DND-41 (cell line): ENCODE data around the gene PDE4B.

Experiments
- ATAC-seq: fragments of 200-7000 bp; cut with Tn5 transposase; 3 replicates; pipeline ENCODE4 v1.9.1; 2021; ENCODE audit warnings: low read depth; ENCODE audit not compliant: insufficient read depth
- DNase-seq: peaks from one replicate; pipeline ENCODE4 v3.0.0-alpha.2; 2020
- H2AFZ ChIP-seq: 2 replicates; pipeline ENCODE4 v1.6.0; 2012; ENCODE audit warnings: low read depth, low read length
- H3K27ac ChIP-seq: 2 replicates; pipeline ENCODE4 v1.5.1; 2012; ENCODE audit warnings: low read length, inconsistent platforms
- H3K27me3 ChIP-seq: fragments of 200-600 bp; sonication (generic); 2 replicates; pipeline ENCODE4 v1.6.0; 2012; ENCODE audit warnings: low read length, mild to moderate bottlenecking, inconsistent platforms; ENCODE audit not compliant: insufficient read depth, poor library complexity
- H3K36me3 ChIP-seq: 2 replicates; pipeline ENCODE4 v1.5.1; 2012; ENCODE audit warnings: low read length, inconsistent platforms; ENCODE audit not compliant: insufficient read depth
- H3K4me1 ChIP-seq: 2 replicates; pipeline ENCODE4 v1.5.1; 2012; ENCODE audit warnings: mild to moderate bottlenecking, low read length; ENCODE audit not compliant: insufficient read depth
- H3K4me2 ChIP-seq: 2 replicates; pipeline ENCODE4 v1.6.0; 2012; ENCODE audit warnings: mild to moderate bottlenecking, moderate library complexity, low read length, inconsistent platforms; ENCODE audit not compliant: insufficient read depth
- H3K4me3 ChIP-seq, 2 experiments: fragments of 200-600 bp in 1 of 2; shearing (Covaris generic) in 1 of 2; 2 replicates each; pipeline ENCODE4 v1.5.1; 2012 to 2016; ENCODE audit warnings: inconsistent platforms in 2 of 2, low read length in 2 of 2, mild to moderate bottlenecking in 2 of 2, low read depth in 1 of 2, moderate library complexity in 1 of 2
- H3K79me2 ChIP-seq: 2 replicates; pipeline ENCODE4 v1.6.0; 2012; ENCODE audit warnings: low read length, inconsistent platforms; ENCODE audit not compliant: insufficient read depth
- H3K9ac ChIP-seq: 2 replicates; pipeline ENCODE4 v1.6.0; 2012; ENCODE audit warnings: low read depth, mild to moderate bottlenecking, inconsistent platforms, low read length, moderate library complexity
- H3K9me3 ChIP-seq: 2 replicates; pipeline ENCODE4 v1.5.1; 2012; ENCODE audit warnings: low read length, moderate library complexity, mild to moderate bottlenecking, inconsistent platforms; ENCODE audit not compliant: insufficient read depth, severe bottlenecking
- H4K20me1 ChIP-seq: 2 replicates; pipeline ENCODE4 v1.6.0; 2012; ENCODE audit warnings: low read length; ENCODE audit not compliant: insufficient read depth
- CTCF ChIP-seq: IDR thresholded peaks from 2 replicates; pipeline ENCODE4 v1.5.1; 2012; ENCODE audit warnings: borderline replicate concordance, low read length, moderate library complexity, mild to moderate bottlenecking; ENCODE audit not compliant: poor library complexity, severe bottlenecking; ENCODE audit errors: extremely low read depth
- EZH2 ChIP-seq: IDR thresholded peaks from 3 replicates; pipeline ENCODE4 v1.6.1; 2012; ENCODE audit warnings: borderline replicate concordance, low read depth, mild to moderate bottlenecking, moderate library complexity, low read length, inconsistent platforms; ENCODE audit not compliant: severe bottlenecking

Gene PDE4B

GRCh38 chr1:66313429-66313828 lies 520.7 kb downstream of the PDE4B start:
- peaks cover 5% of the 10 kb centered on the region for H3K27me3 ChIP-seq
- no peaks in the 10 kb centered on the region for H3K4me1 ChIP-seq
- no peak overlapping the region for H3K4me2 ChIP-seq
- no peaks in the 10 kb centered on the region for H3K9me3 ChIP-seq
- H3K36me3 ChIP-seq = no peaks in the 10 kb centered on the region
- H3K79me2 ChIP-seq = no peaks in the 10 kb centered on the region
- no peak overlapping the region for H3K4me3 ChIP-seq
- ATAC-seq = no peak
- no peak for DNase-seq
- H2AFZ ChIP-seq = no peak overlapping the region
- H3K27ac ChIP-seq = no peak overlapping the region
- TF ChIP-seq EZH2 (no peak), CTCF (no peak)
- no peak overlapping the region for H3K9ac ChIP-seq
- no peaks in the 10 kb centered on the region for H4K20me1 ChIP-seq

- H3K4me2 ChIP-seq = no peak overlapping the region
- H3K27me3 ChIP-seq = peaks cover 3% of the 10 kb centered on the region
- TF ChIP-seq EZH2 (no peak), CTCF (no peak)
- no peaks in the 10 kb centered on the region for H4K20me1 ChIP-seq
- DNase-seq = no peak
- H3K36me3 ChIP-seq = no peaks in the 10 kb centered on the region
- no peaks in the 10 kb centered on the region for H3K4me1 ChIP-seq
- no peaks in the 10 kb centered on the region for H3K79me2 ChIP-seq
- no peak overlapping the region for H2AFZ ChIP-seq
- no peak overlapping the region for H3K9ac ChIP-seq
- H3K27ac ChIP-seq = no peak overlapping the region
- no peak overlapping the region for H3K4me3 ChIP-seq
- no peak for ATAC-seq
- H3K9me3 ChIP-seq = no peaks in the 10 kb centered on the region
These were observed 523.0 kb downstream of the PDE4B start for GRCh38 chr1:66315671-66316070.

- Histone ChIP-seq H3K9ac (no peak overlapping the region), H3K4me1 (no peaks in the 10 kb centered on the region), H2AFZ (no peak overlapping the region), H3K9me3 (no peaks in the 10 kb centered on the region), H3K27ac (no peak overlapping the region), H4K20me1 (no peaks in the 10 kb centered on the region), H3K4me2 (no peak overlapping the region), H3K4me3 (no peak overlapping the region), H3K36me3 (no peaks in the 10 kb centered on the region), H3K27me3 (peaks cover 3% of the 10 kb centered on the region), H3K79me2 (no peaks in the 10 kb centered on the region)
- no peak for ATAC-seq
- TF ChIP-seq EZH2 = no peak
- no peak for TF ChIP-seq CTCF
- no peak for DNase-seq
These were observed 524.0 kb downstream of the PDE4B start for GRCh38 chr1:66316464-66317247.

GRCh38 chr1:66317248-66317515 lies 524.5 kb downstream of the PDE4B start:
- H4K20me1 ChIP-seq = no peaks in the 10 kb centered on the region
- peaks cover 3% of the 10 kb centered on the region for H3K27me3 ChIP-seq
- no peak overlapping the region for H3K9ac ChIP-seq
- ATAC-seq (no peak), DNase-seq (no peak)
- no peaks in the 10 kb centered on the region for H3K36me3 ChIP-seq
- H3K79me2 ChIP-seq = no peaks in the 10 kb centered on the region
- H3K4me2 ChIP-seq = no peak overlapping the region
- no peaks in the 10 kb centered on the region for H3K4me1 ChIP-seq
- no peaks in the 10 kb centered on the region for H3K9me3 ChIP-seq
- H3K4me3 ChIP-seq = no peak overlapping the region
- no peak overlapping the region for H2AFZ ChIP-seq
- H3K27ac ChIP-seq = no peak overlapping the region
- TF ChIP-seq EZH2 (no peak), CTCF (no peak)
